Stimulated activated CD8-positive, alpha-beta memory T cell treated with anti-CD3 and anti-CD28 coated beads, Interleukin-7, amount 100 ng/mL, for 24 hours (primary cell): Measurements from ENCODE around the gene SMIM35.

Source experiments
- DNase-seq: peaks from one replicate; pipeline ENCODE4 v3.0.0-alpha.2; 2020; ENCODE audit warnings: low read depth

SMIM35 gene

DNA sequence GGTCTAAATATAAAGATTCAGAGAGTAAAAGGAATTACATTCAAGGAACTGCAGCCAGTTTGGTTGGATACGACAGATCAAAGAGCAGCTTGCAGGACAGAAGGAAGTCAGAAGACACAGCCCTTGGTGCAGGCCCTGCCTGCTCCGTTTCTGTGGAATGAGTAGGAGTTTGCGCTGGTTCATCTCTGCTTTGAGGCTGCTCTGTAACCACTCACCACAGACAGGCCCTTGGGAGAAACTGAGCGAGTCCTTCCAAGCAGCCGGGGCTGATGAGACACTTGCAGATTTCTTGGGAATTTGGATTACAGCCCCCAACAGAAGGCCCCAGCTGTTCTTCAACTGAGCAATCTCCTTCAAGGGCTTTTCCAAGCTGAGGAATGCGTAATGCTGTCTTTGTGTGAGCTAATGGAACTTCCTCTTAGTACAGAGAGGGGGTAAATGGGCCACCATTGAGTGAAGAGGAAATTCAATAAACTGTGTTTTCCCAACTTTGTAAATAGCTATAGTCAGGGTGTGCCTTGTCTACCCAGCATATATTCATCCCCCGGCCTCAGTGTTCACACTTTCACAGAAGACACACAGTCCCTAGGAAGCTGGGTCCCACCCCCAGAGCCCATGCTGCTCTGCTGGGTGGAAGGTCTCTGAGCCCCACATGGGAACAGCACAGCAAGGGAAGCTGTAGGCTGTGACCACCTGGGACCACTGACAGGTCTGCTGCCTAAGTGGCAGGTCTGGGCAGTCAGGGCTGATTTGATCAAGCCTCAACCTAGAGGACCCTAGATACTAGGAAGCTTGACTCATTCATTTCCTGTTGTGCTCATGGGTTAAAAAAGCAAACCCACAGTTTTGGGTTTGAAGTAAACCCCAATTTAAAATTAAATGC lies 84.0 kb downstream of the SMIM35 start:
- DNase-seq: peak; percentile 37

DNA sequence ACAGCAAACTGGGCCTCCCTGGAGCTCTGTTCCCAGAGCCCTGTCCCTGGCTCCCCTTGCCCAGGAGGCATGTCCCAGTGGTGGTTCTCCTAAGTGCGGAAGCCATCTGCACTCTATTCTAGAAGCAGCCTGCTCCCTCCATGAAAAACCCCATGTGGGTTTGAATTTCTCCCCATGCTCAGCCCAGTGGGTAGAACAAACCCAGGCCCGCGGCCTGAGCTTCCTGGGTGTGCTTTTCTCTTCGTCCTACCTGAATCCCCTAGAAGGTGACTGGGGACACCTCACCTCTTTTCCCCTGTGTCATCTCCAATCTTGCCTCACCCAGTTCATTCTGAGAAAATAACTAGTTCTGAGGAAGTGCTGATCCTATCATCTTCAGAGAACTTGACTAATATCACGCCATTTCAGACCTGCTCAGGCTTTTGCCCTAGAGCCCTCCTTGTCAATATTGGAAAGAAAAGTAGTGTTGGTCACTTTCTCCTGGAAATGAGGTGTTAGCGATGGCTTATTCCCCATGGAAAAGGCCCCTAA lies 84.7 kb downstream of the SMIM35 start:
- DNase-seq: no peak

DNA sequence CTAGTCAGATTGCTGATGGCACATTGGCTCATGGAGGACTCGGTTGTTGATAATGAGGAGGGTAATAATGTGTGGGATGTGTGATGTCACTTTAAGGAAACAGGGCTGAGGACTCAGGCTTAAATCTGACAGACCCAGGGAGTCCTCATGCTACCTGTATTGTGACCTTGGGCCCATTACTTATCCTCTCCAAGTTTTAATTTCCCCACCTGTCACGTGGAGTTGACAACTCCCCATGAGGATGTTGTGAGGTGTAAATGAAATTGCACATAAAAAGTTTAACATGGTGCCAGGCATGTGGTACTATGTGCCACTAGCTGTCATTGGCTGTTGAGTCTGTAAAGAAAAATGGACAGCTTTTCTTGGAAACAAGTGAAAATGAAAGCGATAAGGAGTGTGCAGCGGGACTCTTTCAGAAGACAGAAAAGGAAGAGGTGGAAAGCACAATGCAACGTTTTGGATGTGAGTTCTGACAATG lies 85.2 kb downstream of the SMIM35 start:
- DNase-seq: no peak

DNA sequence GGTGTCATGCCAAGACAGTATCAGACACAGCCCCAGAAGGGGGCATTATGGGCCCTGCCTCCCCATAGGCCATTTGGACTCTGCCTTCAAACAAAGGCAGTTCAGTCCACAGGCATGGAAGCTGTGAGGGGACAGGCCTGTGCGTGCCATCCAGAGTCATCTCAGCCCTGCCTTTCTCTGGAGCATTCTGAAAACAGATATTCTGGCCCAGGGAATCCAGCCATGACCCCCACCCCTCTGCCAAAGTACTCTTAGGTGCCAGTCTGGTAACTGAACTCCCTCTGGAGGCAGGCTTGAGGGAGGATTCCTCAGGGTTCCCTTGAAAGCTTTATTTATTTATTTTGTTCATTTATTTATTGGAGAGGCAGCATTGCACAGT lies 85.9 kb downstream of the SMIM35 start:
- no peak for DNase-seq

DNA sequence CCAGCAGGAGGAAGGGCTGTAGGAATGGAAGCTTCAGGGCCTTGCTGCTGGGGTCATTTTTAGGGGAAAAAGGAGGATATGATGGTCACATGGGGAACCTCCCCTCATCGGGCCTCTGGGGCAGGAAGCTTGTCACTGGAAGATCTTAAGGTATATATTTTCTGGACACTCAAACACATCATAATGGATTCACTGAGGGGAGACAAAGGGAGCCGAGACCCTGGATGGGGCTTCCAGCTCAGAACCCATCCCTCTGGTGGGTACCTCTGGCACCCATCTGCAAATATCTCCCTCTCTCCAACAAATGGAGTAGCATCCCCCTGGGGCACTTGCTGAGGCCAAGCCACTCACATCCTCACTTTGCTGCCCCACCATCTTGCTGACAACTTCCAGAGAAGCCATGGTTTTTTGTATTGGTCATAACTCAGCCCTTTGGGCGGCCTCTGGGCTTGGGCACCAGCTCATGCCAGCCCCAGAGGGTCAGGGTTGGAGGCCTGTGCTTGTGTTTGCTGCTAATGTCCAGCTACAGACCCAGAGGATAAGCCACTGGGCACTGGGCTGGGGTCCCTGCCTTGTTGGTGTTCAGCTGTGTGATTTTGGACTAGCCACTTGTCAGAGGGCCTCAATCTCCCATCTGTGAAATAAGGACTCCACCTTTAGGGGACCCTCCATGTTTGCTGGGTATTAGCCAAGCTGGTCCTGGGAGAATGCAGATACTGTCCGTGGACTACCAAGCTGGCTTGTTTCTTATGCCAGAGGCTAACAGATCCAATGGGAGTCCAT lies 86.5 kb downstream of the SMIM35 start:
- DNase-seq: no peak

DNA sequence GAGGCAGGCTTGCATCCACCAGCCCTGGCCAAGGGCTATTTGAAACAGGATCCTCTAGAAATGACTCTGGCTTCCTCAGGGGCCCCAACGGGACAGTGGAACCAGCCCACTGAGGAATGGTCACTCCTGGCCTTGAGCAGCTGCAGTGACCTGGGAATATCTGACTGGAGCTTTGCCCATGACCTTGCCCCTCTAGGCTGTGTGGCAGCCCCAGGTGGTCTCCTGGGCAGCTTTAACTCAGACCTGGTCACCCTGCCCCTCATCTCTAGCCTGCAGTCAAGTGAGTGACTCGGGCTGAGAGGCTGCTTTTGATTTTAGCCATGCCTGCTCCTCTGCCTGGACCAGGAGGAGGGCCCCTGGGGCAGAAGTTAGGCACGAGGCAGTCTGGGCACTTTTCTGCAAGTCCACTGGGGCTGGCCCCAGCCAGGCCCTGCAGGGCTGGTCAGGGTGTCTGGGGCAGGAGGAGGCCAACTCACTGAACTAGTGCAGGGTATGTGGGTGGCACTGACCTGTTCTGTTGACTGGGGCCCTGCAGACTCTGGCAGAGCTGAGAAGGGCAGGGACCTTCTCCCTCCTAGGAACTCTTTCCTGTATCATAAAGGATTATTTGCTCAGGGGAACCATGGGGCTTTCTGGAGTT lies 87.3 kb downstream of the SMIM35 start:
- DNase-seq: no peak

DNA sequence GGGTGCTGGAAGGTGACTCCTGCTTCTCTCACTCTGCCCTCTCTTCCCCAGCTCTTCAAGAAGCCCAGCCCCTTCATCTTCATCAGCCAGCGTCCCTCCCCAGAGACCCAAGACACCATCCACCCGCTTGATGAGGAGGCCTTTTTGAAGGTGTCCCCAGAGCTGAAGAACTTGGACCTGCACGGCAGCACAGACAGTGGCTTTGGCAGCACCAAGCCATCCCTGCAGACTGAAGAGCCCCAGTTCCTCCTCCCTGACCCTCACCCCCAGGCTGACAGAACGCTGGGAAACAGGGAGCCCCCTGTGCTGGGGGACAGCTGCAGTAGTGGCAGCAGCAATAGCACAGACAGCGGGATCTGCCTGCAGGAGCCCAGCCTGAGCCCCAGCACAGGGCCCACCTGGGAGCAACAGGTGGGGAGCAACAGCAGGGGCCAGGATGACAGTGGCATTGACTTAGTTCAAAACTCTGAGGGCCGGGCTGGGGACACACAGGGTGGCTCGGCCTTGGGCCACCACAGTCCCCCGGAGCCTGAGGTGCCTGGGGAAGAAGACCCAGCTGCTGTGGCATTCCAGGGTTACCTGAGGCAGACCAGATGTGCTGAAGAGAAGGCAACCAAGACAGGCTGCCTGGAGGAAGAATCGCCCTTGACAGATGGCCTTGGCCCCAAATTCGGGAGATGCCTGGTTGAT lies 88.0 kb downstream of the SMIM35 start:
- no peak for DNase-seq

DNA sequence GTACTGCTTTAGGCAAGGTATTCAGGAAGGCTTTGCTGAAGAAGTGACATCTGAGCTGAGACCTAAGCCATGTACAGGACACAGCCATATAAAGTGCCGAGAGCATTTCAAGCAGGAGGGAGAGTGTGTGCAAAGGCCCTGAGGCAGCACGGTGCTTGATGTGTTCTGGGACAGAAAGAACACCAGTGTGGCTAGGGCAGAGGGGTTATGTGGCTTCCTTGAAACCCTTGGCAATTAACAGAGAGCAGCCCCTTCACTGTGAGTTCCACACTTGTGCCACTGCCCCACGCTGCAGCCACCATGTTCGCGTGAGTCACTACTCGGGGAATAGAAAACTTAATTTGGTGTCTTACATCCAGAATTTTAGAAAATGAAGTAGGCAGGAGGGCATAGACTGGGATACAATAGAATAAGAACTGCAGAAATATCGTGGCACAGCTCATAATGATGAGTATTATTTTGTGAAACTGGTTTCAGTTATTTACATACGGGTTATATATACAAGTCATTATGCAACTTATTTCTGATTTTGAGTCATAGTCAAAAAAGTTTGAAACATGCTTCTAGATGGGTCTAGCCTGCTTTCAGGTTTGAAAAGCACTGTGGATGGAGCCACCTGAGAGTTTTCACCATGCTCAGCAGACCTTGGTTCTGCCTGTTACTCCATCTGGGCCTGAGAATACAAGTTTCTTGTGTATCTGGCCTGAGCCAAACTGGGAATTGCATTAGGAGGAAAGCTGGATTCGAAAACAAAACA lies 88.8 kb downstream of the SMIM35 start:
- no peak for DNase-seq

DNA sequence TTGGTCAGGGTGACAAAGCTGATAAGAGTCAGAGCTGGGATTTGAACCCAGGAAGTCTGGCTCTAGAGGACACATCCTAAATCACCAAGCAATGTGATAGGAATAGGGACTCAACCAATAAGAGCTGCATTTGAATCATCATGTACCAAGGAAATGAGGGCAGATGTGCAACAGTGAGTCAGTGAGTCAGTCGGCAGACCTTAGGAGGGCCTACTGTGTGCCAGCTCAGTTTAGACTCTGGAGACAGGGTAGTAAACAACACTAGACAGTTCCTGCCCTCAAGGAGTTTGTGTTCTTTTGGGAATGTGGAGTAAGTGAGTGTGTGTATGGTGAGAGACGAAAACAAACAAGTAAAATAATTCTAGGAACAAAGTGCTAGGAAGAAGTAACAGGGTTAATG lies 89.4 kb downstream of the SMIM35 start:
- no peak for DNase-seq

DNA sequence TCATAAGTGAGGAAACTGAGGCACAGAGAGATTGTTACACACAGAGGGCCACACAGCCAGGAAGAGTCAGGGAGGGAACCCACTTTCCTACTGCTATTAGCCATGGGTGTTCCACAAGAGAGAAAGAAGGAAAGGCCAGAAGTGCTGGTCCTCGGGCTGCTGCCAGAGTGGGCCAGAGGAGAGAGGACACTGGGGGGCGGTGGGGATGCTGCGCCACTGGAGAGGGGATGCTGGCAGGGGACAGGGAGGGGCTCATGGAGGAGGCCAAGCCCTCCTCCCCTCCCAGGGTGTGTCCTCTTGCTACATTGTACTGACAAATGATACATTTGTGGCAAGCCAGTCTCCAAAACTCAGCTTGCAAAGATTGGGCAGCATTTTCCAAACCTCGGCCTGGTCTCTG lies 90.7 kb downstream of the SMIM35 start:
- DNase-seq: no peak

DNA sequence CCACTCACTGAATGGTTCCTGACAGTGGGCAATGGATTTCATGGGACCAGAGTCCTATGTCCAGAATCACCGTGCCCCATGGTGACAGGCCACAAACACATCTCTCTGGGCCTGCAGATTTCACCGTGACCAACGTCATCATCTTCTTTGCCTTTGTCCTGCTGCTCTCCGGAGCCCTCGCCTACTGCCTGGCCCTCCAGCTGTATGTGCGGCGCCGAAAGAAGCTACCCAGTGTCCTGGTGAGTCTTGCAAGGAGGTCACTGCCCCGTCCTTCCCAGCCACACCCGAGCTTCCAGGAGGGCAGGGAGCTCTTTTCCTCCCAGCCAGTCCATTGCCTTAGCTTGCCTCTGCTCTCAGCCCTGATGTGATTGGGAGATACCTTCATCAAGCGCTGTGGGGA lies 91.3 kb downstream of the SMIM35 start:
- no peak for DNase-seq

DNA sequence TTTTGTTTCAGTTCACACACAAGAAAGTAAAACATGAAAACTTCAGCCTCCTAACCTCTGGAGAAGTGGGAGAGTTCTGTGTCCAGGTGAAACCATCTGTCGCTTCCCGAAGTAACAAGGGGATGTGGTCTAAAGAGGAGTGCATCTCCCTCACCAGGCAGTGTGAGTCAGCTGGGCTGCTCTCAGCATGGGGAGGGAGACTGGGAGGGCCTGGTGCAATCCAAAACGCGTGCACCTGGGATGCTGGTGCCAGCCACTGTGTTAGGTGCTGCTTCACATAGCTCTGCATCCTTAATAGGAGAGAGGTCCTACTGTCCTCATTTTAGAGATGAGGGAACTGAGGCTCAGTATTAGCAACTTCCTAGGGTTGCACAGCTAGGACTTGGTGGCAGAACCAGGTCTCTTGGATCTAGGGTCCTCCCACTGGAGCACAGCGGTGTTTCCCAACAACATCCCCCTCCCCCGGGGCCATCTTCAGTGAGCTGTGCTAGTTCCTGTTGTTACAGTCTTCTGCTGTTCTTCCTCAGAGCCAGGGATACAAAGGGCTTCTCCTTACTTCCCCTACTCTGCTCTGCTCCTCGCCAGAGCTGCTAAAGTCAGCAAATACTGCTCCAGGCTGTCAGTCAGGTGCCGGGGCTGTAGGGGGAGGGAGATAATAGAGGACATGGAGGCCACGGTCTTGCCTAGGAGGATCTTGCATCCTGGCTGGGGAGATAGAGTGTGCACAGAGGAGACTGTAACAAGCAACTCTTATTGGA lies 92.6 kb downstream of the SMIM35 start:
- DNase-seq: no peak

DNA sequence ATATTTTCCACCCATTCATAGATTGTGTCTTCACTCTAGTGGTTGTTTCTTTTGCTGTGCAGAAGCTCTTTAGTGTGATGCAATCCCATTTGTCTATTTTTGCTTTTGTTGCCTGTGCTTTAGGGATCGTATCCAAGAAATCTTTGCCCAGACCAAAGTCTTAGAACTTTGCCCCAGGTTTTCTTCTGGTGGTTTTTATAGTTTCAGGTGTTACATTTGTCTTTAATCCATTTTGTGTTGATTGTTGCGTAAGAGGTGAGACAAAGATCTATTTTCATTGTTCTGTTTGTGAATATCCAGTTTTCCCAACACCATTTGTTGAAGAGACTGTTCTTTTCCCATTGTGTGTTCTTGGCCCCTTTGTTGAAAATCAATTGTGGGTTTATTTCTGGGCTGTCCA lies 94.1 kb downstream of the SMIM35 start:
- DNase-seq: no peak

DNA sequence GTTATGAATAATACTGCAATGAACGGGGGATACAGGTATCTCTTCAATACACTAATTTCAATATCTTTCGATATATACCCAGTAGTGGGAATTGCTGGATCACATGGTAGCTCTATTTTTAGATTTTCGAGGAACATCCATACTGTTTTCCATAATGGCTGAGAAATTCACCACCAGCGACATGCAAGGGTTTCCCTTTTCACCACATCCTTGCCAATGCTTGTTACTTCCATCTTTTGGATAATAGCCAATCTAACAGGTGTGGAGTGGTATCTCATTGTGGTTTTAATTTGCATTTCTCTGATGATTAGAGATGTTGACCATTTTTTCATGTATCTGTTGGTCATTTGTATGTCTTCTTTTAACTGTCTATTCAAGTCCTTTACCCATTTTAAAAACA lies 94.6 kb downstream of the SMIM35 start:
- DNase-seq: no peak

DNA sequence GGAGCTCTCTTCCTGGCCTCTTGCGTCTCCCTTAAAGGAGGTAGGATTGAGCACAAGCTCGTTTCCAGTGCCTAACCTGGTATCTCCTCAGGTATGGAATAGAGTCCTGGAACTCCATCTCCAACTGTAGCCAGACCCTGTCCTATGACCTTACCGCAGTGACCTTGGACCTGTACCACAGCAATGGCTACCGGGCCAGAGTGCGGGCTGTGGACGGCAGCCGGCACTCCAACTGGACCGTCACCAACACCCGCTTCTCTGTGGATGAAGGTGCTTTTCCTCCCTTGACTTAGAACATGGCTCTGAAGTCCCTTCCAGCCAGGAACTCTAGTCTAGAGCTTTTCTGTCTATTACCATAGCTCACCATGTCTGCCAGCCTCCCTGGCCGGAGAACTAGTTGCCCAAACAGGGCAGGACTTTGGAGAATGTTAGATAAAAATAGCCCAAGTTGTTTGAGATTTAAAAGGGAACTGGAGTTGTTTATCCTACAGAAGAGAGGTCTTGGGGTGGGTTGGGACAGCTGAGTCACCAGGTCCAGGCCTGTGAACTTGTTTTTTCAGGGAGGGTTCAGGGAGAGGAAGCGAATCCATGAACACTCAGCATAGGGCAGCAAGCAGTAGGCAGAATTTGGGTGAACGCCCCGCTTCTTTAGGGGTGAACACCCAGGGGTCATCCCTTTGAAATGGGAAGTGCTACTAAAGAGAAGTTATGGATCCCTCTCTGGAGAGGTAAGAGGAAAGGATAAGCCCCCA lies 97.2 kb downstream of the SMIM35 start:
- DNase-seq: no peak

DNA sequence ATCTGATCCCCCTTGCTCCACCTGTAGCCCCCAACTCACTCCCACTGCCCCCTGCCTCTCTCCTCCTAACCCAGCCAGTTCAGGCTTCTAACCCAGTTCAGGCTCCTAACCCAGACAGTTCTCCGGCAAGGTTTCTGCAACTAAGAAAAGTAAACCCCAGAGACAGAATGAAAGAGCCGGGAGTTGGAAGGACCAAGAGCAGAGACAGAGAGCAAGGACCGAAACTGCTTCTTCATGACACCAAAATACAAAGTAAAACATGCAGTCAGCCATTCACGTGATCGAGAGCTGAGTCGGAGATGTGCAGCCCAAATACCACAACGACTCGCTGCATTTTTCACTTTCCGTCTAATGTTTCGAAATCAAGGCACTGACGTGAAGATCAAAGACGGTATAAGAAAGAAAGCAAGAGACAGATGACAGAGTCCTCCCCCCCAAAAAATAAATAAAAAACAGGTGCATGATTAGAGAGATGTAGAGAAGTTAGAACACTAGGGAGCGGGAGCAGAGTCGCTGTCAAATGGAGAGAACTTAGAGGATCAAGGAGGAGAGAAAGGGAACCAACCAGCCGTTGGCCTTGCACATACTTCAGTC lies 99.7 kb downstream of the SMIM35 start:
- DNase-seq: no peak

DNA sequence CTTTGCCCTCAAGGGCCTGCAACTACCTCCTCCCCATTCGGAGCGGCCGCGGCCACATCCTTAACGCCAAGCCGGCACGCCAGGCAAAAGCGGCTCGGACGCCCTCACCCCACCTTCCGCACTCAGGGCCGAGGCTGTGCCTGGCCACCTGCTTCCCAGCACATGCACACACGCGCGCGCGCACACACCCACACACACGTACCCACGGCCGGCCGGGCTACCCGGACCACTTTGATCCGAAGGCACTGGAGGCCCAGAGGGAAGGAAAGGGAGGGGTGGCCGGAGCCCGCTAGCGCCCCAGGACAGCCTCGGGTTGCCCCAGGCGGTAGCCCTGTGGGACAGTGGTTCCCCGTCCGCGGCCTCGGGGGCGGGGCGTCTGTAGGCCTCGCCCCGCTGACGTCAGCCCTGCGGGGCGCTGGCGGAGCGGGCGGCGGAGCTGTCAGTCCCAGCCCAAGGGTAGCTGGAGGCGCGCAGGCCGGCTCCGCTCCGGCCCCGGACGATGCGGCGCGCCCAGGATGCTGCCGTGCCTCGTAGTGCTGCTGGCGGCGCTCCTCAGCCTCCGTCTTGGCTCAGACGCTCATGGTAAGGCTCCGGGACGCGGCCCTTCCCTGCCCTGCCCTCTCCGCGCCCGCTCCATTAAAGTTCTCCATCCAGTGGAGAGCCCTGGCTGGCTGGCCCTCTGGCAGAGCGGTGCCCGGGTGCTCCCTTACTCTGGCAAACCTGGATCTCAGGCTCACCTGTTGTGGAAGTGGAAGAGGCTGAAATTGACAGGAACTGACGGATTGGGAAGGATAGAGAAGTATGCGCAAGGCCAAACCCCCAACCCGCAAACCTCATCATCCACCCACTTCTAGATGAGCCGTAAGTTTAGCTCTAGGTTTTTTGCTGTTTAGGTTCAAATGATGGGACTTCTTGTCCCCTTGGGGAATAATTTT lies 100.5 kb downstream of the SMIM35 start, which contains the start of gene IL10RA:
Gene IL10RA, plus strand, starts transcription at position 442 of the 935 bp plus-strand sequence. Its CDS starts 74 bp downstream, at position 516.
- DNase-seq: peak; percentile 61

DNA sequence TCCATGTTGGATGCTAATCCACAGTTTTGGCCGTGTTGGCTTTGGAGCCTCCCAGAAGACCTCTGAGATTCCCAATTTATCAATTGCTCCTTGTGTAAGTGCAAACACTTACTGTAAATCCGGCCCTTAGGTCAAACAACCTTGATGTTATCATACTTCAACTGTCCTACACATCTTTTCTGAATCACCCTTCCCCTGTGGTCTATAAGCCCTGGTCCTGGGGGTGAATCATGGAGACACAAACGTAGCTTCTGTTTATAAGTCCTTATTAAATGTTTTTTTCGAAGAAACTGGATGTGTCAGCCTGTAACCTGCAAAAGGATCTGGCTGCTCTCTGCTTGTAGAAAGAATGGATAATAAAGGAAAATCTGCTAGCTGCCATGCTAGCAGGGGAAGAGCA lies 102.3 kb downstream of the SMIM35 start:
- no peak for DNase-seq
